Suprapubic skin (tissue), 3 donors: Measurements from ENCODE around the gene HMCN1.

Experiments used
- POLR2A ChIP-seq, 2 donors: fragments of 450-650 bp; IDR thresholded peaks; one replicate each; pipeline ENCODE4 v1.6.1; 2017; ENCODE audit warnings: antibody characterized with exemption in 2 of 2, mild to moderate bottlenecking in 2 of 2, moderate library complexity in 2 of 2
- TF ChIP-seq, protein P1 (sequence below), 2 donors: fragments of 200-600 bp in 1 of 2; fragments of 450-650 bp in 1 of 2; sonication (generic) in 1 of 2; IDR thresholded peaks; one replicate each; pipeline ENCODE4 v1.5.1; 2016 to 2019; ENCODE audit warnings: antibody characterized with exemption in 2 of 2, mild to moderate bottlenecking in 1 of 2, moderate library complexity in 1 of 2

DNA sequence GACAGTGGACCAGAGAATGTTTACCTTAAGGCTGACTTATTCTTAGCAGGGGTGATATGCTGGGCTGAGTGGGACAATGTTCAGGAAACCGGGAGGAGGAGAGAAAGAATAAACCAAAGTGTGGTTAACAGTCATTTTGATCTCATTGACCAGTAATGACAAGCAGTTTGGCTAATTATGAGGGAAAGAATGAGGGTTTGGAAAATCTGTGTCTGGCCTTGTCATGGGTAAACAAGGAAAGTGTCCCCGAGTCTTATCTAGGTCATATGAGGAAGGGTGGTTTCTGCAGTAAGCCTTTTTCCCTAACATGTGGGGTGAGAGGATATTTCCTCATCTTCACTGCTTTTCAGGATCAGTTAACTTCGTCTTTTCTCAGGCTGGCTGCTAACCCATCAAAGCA lies 485.9 kb downstream of the HMCN1 start:
- TF ChIP-seq, protein P1, sequence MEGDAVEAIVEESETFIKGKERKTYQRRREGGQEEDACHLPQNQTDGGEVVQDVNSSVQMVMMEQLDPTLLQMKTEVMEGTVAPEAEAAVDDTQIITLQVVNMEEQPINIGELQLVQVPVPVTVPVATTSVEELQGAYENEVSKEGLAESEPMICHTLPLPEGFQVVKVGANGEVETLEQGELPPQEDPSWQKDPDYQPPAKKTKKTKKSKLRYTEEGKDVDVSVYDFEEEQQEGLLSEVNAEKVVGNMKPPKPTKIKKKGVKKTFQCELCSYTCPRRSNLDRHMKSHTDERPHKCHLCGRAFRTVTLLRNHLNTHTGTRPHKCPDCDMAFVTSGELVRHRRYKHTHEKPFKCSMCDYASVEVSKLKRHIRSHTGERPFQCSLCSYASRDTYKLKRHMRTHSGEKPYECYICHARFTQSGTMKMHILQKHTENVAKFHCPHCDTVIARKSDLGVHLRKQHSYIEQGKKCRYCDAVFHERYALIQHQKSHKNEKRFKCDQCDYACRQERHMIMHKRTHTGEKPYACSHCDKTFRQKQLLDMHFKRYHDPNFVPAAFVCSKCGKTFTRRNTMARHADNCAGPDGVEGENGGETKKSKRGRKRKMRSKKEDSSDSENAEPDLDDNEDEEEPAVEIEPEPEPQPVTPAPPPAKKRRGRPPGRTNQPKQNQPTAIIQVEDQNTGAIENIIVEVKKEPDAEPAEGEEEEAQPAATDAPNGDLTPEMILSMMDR (IDR thresholded peaks at IDR 0.05), result no peak
- no peak for TF ChIP-seq POLR2A (IDR thresholded peaks at IDR 0.05)
